ENCODE data around the gene GRK4. TPM values are rescaled to one million over a fixed set of nuclear protein-coding genes. Genes with fewer than 3 reads are reported as not detected.

Gene GRK4
- total RNA-seq, 6 donors from 2014 or later, result 3.3 to 10.4 (median 4.7) TPM

- WGBS, 2 donors, result 65 to 69% methylated on average over 5 of the region's 5 CpGs
- Histone ChIP-seq H3K27ac (no peak overlapping the region), H3K4me3 (peak overlapping the region in 2 of 4 donors; percentile 93 to 100), H3K4me1 (peaks cover 18 to 25% (median 23%) of the 10 kb centered on the region in 4 donors), H3K27me3 (no peaks in the 10 kb centered on the region), H3K36me3 (peaks cover 0 to 3% (median 0%) of the 10 kb centered on the region in 4 donors), H3K9me3 (no peaks in the 10 kb centered on the region)
- ATAC-seq (ENCODE audit: low FRiP score in 2 of 2) (no peak), DNase-seq (no peak)
- TF ChIP-seq POLR2AphosphoS5 (IDR thresholded peaks at IDR 0.05) (no peak), CTCF (IDR thresholded peaks at IDR 0.05) (no peak), POLR2A (IDR thresholded peaks at IDR 0.05) (no peak), EP300 (IDR thresholded peaks at IDR 0.05) (no peak)
These were observed 1.4 kb downstream of the GRK4 start for GRCh38 chr4:2964706-2965258.

GRCh38 chr4:2965262-2965661 is 1.9 kb downstream of the GRK4 start:
- H3K27ac ChIP-seq, result no peak overlapping the region

GRCh38 chr4:2968381-2968780 is 5.0 kb downstream of the GRK4 start:
- no peaks in the 10 kb centered on the region for H3K9me3 ChIP-seq
- no peak overlapping the region for H3K27ac ChIP-seq
- no peak overlapping the region for H3K4me3 ChIP-seq
- ATAC-seq (ENCODE audit: low FRiP score in 2 of 2) (no peak), DNase-seq (no peak)
- H3K27me3 ChIP-seq, result no peaks in the 10 kb centered on the region
- no peaks in the 10 kb centered on the region for H3K36me3 ChIP-seq
- 76 to 77% methylated on average over 3 of the region's 3 CpGs for WGBS, 2 donors
- peaks cover 6 to 8% (median 8%) of the 10 kb centered on the region in 4 donors for H3K4me1 ChIP-seq
- no peak for TF ChIP-seq CTCF (IDR thresholded peaks at IDR 0.05)
- TF ChIP-seq POLR2A (IDR thresholded peaks at IDR 0.05), result no peak
- no peak for TF ChIP-seq EP300 (IDR thresholded peaks at IDR 0.05)
- no peak for TF ChIP-seq POLR2AphosphoS5 (IDR thresholded peaks at IDR 0.05)

More at GRCh38 chr4:2965262-2965661, 1.9 kb downstream of the GRK4 start:
- Histone ChIP-seq H3K36me3 (peaks cover 0 to 3% (median 0%) of the 10 kb centered on the region in 4 donors), H3K27me3 (no peaks in the 10 kb centered on the region), H3K4me1 (peaks cover 18 to 25% (median 23%) of the 10 kb centered on the region in 4 donors), H3K9me3 (no peaks in the 10 kb centered on the region), H3K4me3 (no peak overlapping the region)
- TF ChIP-seq POLR2A (IDR thresholded peaks at IDR 0.05), result no peak
- TF ChIP-seq CTCF (IDR thresholded peaks at IDR 0.05), result no peak
- TF ChIP-seq POLR2AphosphoS5 (IDR thresholded peaks at IDR 0.05), result no peak
- TF ChIP-seq EP300 (IDR thresholded peaks at IDR 0.05), result no peak
- WGBS, 2 donors, result 88 to 90% methylated on average over 16 of the region's 16 CpGs
- no peak for ATAC-seq (ENCODE audit: low FRiP score in 2 of 2)
- no peak for DNase-seq

- Histone ChIP-seq H3K4me1 (no peaks in the 10 kb centered on the region), H3K4me3 (no peak overlapping the region), H3K36me3 (no peaks in the 10 kb centered on the region), H3K27ac (no peak overlapping the region), H3K27me3 (no peaks in the 10 kb centered on the region), H3K9me3 (no peaks in the 10 kb centered on the region)
- ATAC-seq (ENCODE audit: low FRiP score in 2 of 2) (no peak), DNase-seq (no peak)
- WGBS, 2 donors, result 89 to 90% methylated on average over 3 of the region's 3 CpGs
- TF ChIP-seq POLR2AphosphoS5 (IDR thresholded peaks at IDR 0.05) (no peak), EP300 (IDR thresholded peaks at IDR 0.05) (no peak), CTCF (IDR thresholded peaks at IDR 0.05) (no peak), POLR2A (IDR thresholded peaks at IDR 0.05) (no peak)
These were observed 7.9 kb downstream of the GRK4 start for GRCh38 chr4:2971275-2971674.

All from upper lobe of left lung (tissue), 6 donors.